ENCODE data around the gene AGAP3.
A peak's percentile ranks its signal among the peaks of the same experiment; 100 is the strongest.

Gene AGAP3

GRCh38 chr7:151137791-151138152 lies 51.5 kb downstream of the AGAP3 start:
- DNase-seq = no peak

GRCh38 chr7:151138153-151138851 lies 52.0 kb downstream of the AGAP3 start:
- DNase-seq = no peak

- no peak for DNase-seq
Measured at GRCh38 chr7:151139071-151139790, 53.0 kb downstream of the AGAP3 start.

GRCh38 chr7:151139791-151140190 lies 53.5 kb downstream of the AGAP3 start:
- DNase-seq = no peak

GRCh38 chr7:151140826-151141225 lies 54.6 kb downstream of the AGAP3 start:
- no peak for DNase-seq

- peak in 2 of 3 experiments; percentile 55 to 73 for DNase-seq
Measured at GRCh38 chr7:151141311-151141854, 55.1 kb downstream of the AGAP3 start.

- no peak for DNase-seq
Measured at GRCh38 chr7:151141855-151142685, 55.8 kb downstream of the AGAP3 start.

GRCh38 chr7:151142686-151143040 lies 56.4 kb downstream of the AGAP3 start:
- DNase-seq = no peak

GRCh38 chr7:151143261-151144015 lies 57.2 kb downstream of the AGAP3 start:
- DNase-seq = no peak

- DNase-seq = no peak
Measured at GRCh38 chr7:151144387-151144786, 58.1 kb downstream of the AGAP3 start.

GRCh38 chr7:151146761-151147160 lies 60.5 kb downstream of the AGAP3 start:
- DNase-seq = no peak

GRCh38 chr7:151148319-151149259 lies 62.3 kb downstream of the AGAP3 start:
- DNase-seq = no peak

- DNase-seq = no peak
Measured at GRCh38 chr7:151150388-151150787, 64.1 kb downstream of the AGAP3 start.

- DNase-seq = no peak
Measured at GRCh38 chr7:151152643-151153513, 66.6 kb downstream of the AGAP3 start.

GRCh38 chr7:151157645-151158329 lies 71.5 kb downstream of the AGAP3 start:
- no peak for DNase-seq

GRCh38 chr7:151161757-151162156 lies 75.5 kb downstream of the AGAP3 start:
- peak in 1 of 3 experiments; percentile 41 for DNase-seq

GRCh38 chr7:151166629-151167196 lies 80.4 kb downstream of the AGAP3 start:
- no peak for DNase-seq

GRCh38 chr7:151167197-151167961 lies 81.1 kb downstream of the AGAP3 start, which contains the start of gene GBX1:
TSS of gene GBX1 (minus strand) at chr7:151167694. CDS start at chr7:151167548, 146 bp downstream.
- peak; percentile 14 to 65 (median 47) for DNase-seq
